HepG2 (cell line): ENCODE measurements around the gene KLHL40. TPM values are rescaled to one million over a fixed set of nuclear protein-coding genes. Genes with fewer than 3 reads are reported as not detected.
A peak's percentile ranks its signal among the peaks of the same experiment; 100 is the strongest.

Experiments used
- ARNTL ChIP-seq: sonication (generic); formaldehyde crosslinking; IDR thresholded peaks from 2 replicates; pipeline ENCODE4 v1.4.0; 2020; ENCODE audit warnings: mild to moderate bottlenecking, missing genetic modification reagents
- ELF3 ChIP-seq: IDR thresholded peaks from 2 replicates; pipeline ENCODE4 v1.6.1; 2016; ENCODE audit warnings: missing genetic modification reagents, missing compliant biosample characterization
- EZH2 ChIP-seq: conservative IDR thresholded peaks from 2 replicates; pipeline ENCODE4 v1.6.1; 2012; ENCODE audit warnings: mild to moderate bottlenecking, low read depth, low read length, moderate library complexity
- FOXM1 ChIP-seq: sonication (generic); formaldehyde crosslinking; IDR thresholded peaks from 2 replicates; pipeline ENCODE4 v1.5.0; 2020; ENCODE audit warnings: missing genetic modification reagents
- JUN ChIP-seq: sonication (generic); formaldehyde crosslinking; IDR thresholded peaks from 2 replicates; pipeline ENCODE4 v1.4.0; 2020; ENCODE audit warnings: mild to moderate bottlenecking, missing genetic modification reagents
- KMT2B ChIP-seq: IDR thresholded peaks from 2 replicates; pipeline ENCODE4 v1.6.1; 2016; ENCODE audit warnings: missing genetic modification reagents, missing compliant biosample characterization
- MAF1 ChIP-seq: sonication (generic); formaldehyde crosslinking; IDR thresholded peaks from 2 replicates; pipeline ENCODE4 v1.5.0; 2020; ENCODE audit warnings: missing genetic modification reagents, borderline replicate concordance
- MBD4 ChIP-seq: IDR thresholded peaks from 2 replicates; pipeline ENCODE4 v1.6.1; 2012; ENCODE audit warnings: low read length, inconsistent platforms, borderline replicate concordance
- POGZ ChIP-seq: sonication (generic); formaldehyde crosslinking; IDR thresholded peaks from 2 replicates; pipeline ENCODE4 v1.4.0; 2020; ENCODE audit warnings: mild to moderate bottlenecking, missing genetic modification reagents
- PRDM15 ChIP-seq: sonication (generic); formaldehyde crosslinking; IDR thresholded peaks from 2 replicates; pipeline ENCODE4 v1.4.0; 2020; ENCODE audit warnings: missing genetic modification reagents
- SPEN ChIP-seq: sonication (generic); formaldehyde crosslinking; IDR thresholded peaks from 2 replicates; pipeline ENCODE4 v1.5.1; 2020; ENCODE audit warnings: low read depth, mild to moderate bottlenecking, missing genetic modification reagents
- TCF7 ChIP-seq: sonication (generic); IDR thresholded peaks from 2 replicates; pipeline ENCODE4 v1.6.1; 2016; ENCODE audit warnings: antibody characterized with exemption, low read depth
- ZFYVE20 ChIP-seq: sonication (generic); formaldehyde crosslinking; IDR thresholded peaks from 2 replicates; pipeline ENCODE4 v1.8.0; 2023; ENCODE audit warnings: low read depth, mild to moderate bottlenecking, moderate library complexity, missing genetic modification reagents, borderline replicate concordance
- ZMYM3 ChIP-seq: sonication (generic); formaldehyde crosslinking; IDR thresholded peaks from 2 replicates; pipeline ENCODE4 v1.5.1; 2020; ENCODE audit warnings: mild to moderate bottlenecking, missing genetic modification reagents
- ZNF280B ChIP-seq: sonication (generic); formaldehyde crosslinking; IDR thresholded peaks from 2 replicates; pipeline ENCODE4 v1.5.0; 2020; ENCODE audit warnings: missing genetic modification reagents, mild to moderate bottlenecking, borderline replicate concordance
- ZNF496 ChIP-seq: sonication (generic); formaldehyde crosslinking; IDR thresholded peaks from 2 replicates; pipeline ENCODE4 v1.8.1; 2023; ENCODE audit warnings: mild to moderate bottlenecking, moderate library complexity, missing genetic modification reagents; ENCODE audit not compliant: insufficient replicate concordance
- ZNF646 ChIP-seq: sonication (generic); formaldehyde crosslinking; IDR thresholded peaks from 2 replicates; pipeline ENCODE4 v1.9.0; 2021; ENCODE audit warnings: mild to moderate bottlenecking, missing genetic modification reagents
- ZNF768 ChIP-seq: sonication (generic); formaldehyde crosslinking; IDR thresholded peaks from 2 replicates; pipeline ENCODE4 v1.4.0; 2020; ENCODE audit warnings: missing genetic modification reagents
- ZNF839 ChIP-seq: sonication (generic); formaldehyde crosslinking; IDR thresholded peaks from 2 replicates; pipeline ENCODE4 v1.4.0; 2020; ENCODE audit warnings: missing genetic modification reagents, mild to moderate bottlenecking, borderline replicate concordance
- polyA plus RNA-seq, 8 experiments: library from polyadenylated mRNA; depleted of rRNA in 3 of 8; stranded (reverse) in 7 of 8; unstranded in 1 of 8; fragments of >200 nt; fragmentation: Illumina TruSeq in 4 of 8; extraction: Trizol in 4 of 8; gene quantifications; 2 replicates each; pipeline versions ENCODE4 v1.2.1 to v1.2.3, GENCODE V29; 2011 to 2016; ENCODE audit warnings: low read depth in 4 of 8, missing spikeins in 1 of 8, mixed read lengths in 1 of 8; ENCODE audit not compliant: insufficient read depth in 1 of 8
- total RNA-seq, 5 experiments: library from RNA; depleted of rRNA; stranded (reverse); fragments of >200 nt; fragmentation: Illumina TruSeq; extraction: Trizol; gene quantifications; 2 replicates each; pipeline ENCODE4 v1.2.3, GENCODE V29; 2016; ENCODE audit warnings: low read depth in 1 of 5

Gene KLHL40
- total and polyA plus RNA-seq, 2 of the 13 experiments (the other 11 are each of a cell fraction or from before 2014, with no cell fraction given), result not detected

- no peak for TF ChIP-seq ZNF646 (CRISPR knock-in tag)
- TF ChIP-seq ZNF839 (CRISPR knock-in tag), result no peak
- TF ChIP-seq ZNF280B (CRISPR knock-in tag), result no peak
- TF ChIP-seq ZNF496 (CRISPR knock-in tag), result no peak
- no peak for TF ChIP-seq EZH2
- no peak for TF ChIP-seq MBD4
- no peak; the same call in 1 of the 2 replicates for TF ChIP-seq PRDM15 (CRISPR knock-in tag)
- TF ChIP-seq POGZ (CRISPR knock-in tag), result peak; percentile 71
- TF ChIP-seq ARNTL, result peak; percentile 49; the same call in 1 of the 2 replicates
- peak; percentile 17; the same call in 1 of the 2 replicates for TF ChIP-seq SPEN (CRISPR knock-in tag)
- no peak for TF ChIP-seq MAF1 (CRISPR knock-in tag)
- no peak; the same call in 1 of the 2 replicates for TF ChIP-seq JUN
- TF ChIP-seq ZFYVE20 (CRISPR knock-in tag), result no peak
- TF ChIP-seq ELF3 (CRISPR knock-in tag), result peak; percentile 60; the same call in 1 of the 2 replicates
- peak; percentile 34; the same call in 1 of the 2 replicates for TF ChIP-seq ZMYM3 (CRISPR knock-in tag)
- no peak for TF ChIP-seq FOXM1
- TF ChIP-seq KMT2B (CRISPR knock-in tag), result no peak
- peak; percentile 31; the same call in 1 of the 2 replicates for TF ChIP-seq TCF7
- TF ChIP-seq ZNF768 (CRISPR knock-in tag), result no peak
Observed at GRCh38 chr3:42732196-42732828, 47.0 kb downstream of the KLHL40 start (continued).
